GM12878 (cell line): Measurements from ENCODE around the gene ISOC2.

Experiments
- BHLHE40 ChIP-seq, 2 experiments: fragments of 450-650 bp in 1 of 2; IDR thresholded peaks; 2 replicates each; pipeline ENCODE4 v1.6.1; 2011 to 2017; ENCODE audit warnings: low read depth in 2 of 2, borderline replicate concordance in 1 of 2, improper control_type of control experiment in 1 of 2, low read length in 1 of 2, mild to moderate bottlenecking in 1 of 2
- CTCF ChIP-seq, 3 experiments: IDR thresholded peaks in 2 of 3; conservative IDR thresholded peaks in 1 of 3; 2 replicates each; pipeline ENCODE4 v1.5.1; 2011; ENCODE audit warnings: low read depth in 3 of 3, low read length in 3 of 3, mild to moderate bottlenecking in 3 of 3, control low read depth in 2 of 3, moderate library complexity in 2 of 3, inconsistent platforms in 1 of 3, mixed read lengths in 1 of 3; ENCODE audit not compliant: control insufficient read depth in 2 of 3, insufficient read depth in 1 of 3; ENCODE audit errors: extremely low read depth in 1 of 3
- ESRRA ChIP-seq: IDR thresholded peaks from 2 replicates; pipeline ENCODE4 v1.6.1; 2012; ENCODE audit warnings: mild to moderate bottlenecking, low read length, improper control_type of control experiment
- EZH2 ChIP-seq: IDR thresholded peaks from 2 replicates; pipeline ENCODE4 v1.6.1; 2012; ENCODE audit warnings: low read depth, mild to moderate bottlenecking, control low read depth, inconsistent platforms, low read length, borderline replicate concordance; ENCODE audit not compliant: control insufficient read depth
- FOXK2 ChIP-seq: fragments of 450-650 bp; IDR thresholded peaks from 2 replicates; pipeline ENCODE4 v1.6.1; 2017; ENCODE audit warnings: mild to moderate bottlenecking, moderate library complexity
- HDAC6 ChIP-seq: fragments of 200-600 bp; sonication (generic); IDR thresholded peaks from one replicate; pipeline ENCODE4 v1.8.0; 2017; ENCODE audit warnings: antibody characterized with exemption; ENCODE audit not compliant: unreplicated experiment
- MLLT1 ChIP-seq: fragments of 450-650 bp; IDR thresholded peaks from 2 replicates; pipeline ENCODE4 v1.6.1; 2016; ENCODE audit warnings: mild to moderate bottlenecking
- MYC ChIP-seq: IDR thresholded peaks from 2 replicates; pipeline ENCODE4 v1.6.1; 2011; ENCODE audit warnings: mild to moderate bottlenecking, low read length, moderate library complexity, inconsistent platforms; ENCODE audit not compliant: insufficient read depth, insufficient replicate concordance, insufficient read length, severe bottlenecking
- NFYA ChIP-seq: IDR thresholded peaks from 2 replicates; pipeline ENCODE4 v1.6.1; 2011; ENCODE audit warnings: low read depth, mild to moderate bottlenecking, low read length, improper control_type of control experiment, borderline replicate concordance
- PRDM15 ChIP-seq: fragments of 450-650 bp; formaldehyde crosslinking; IDR thresholded peaks from 2 replicates; pipeline ENCODE4 v1.4.0; 2020; ENCODE audit warnings: mild to moderate bottlenecking, moderate library complexity
- SREBF2 ChIP-seq: IDR thresholded peaks from 2 replicates; pipeline ENCODE4 v1.6.1; 2012; ENCODE audit warnings: mild to moderate bottlenecking, low read length
- TCF12 ChIP-seq: IDR thresholded peaks from 2 replicates; pipeline ENCODE4 v1.6.1; 2011; ENCODE audit warnings: low read depth, mild to moderate bottlenecking, low read length
- ZBTB33 ChIP-seq: fragments of 450-650 bp; IDR thresholded peaks from 2 replicates; pipeline ENCODE4 v1.6.1; 2017; ENCODE audit warnings: mild to moderate bottlenecking
- ZBTB4 ChIP-seq: fragments of 450-650 bp; formaldehyde crosslinking; IDR thresholded peaks from 2 replicates; pipeline ENCODE4 v1.4.0; 2022; ENCODE audit warnings: mild to moderate bottlenecking, moderate library complexity

- no peak for TF ChIP-seq NFYA
- no peak for TF ChIP-seq MLLT1
- no peak for TF ChIP-seq MYC
- TF ChIP-seq HDAC6 = no peak
- no peak for TF ChIP-seq CTCF (IDR thresholded peaks at IDR 0.05 in 2 of 3, conservative IDR thresholded peaks at IDR 0.05 in 1 of 3; ENCODE audit: control insufficient read depth in 2 of 3, extremely low read depth in 1 of 3, insufficient read depth in 1 of 3, low read depth in 3 of 3, low read length in 3 of 3)
- TF ChIP-seq TCF12 = no peak
- no peak for TF ChIP-seq PRDM15 (CRISPR knock-in tag)
- TF ChIP-seq ZBTB4 (CRISPR knock-in tag) = no peak
- TF ChIP-seq BHLHE40 (IDR thresholded peaks at IDR 0.05; ENCODE audit: borderline replicate concordance in 1 of 2, low read depth in 2 of 2, low read length in 1 of 2) = no peak
- TF ChIP-seq FOXK2 = no peak
- no peak for TF ChIP-seq EZH2
- TF ChIP-seq ZBTB33 = no peak
- no peak for TF ChIP-seq ESRRA
- TF ChIP-seq SREBF2 = no peak
Observed at GRCh38 chr19:55463583-55464031, 2.2 kb upstream of the ISOC2 start.
